HG03066 (cell line): ENCODE data around the gene DLGAP5.

Experiments used
- ATAC-seq: cut with Tn5 transposase; IDR thresholded peaks from one replicate; pipeline ENCODE4 v1.9.1; 2021; ENCODE audit warnings: low read depth; ENCODE audit not compliant: unreplicated experiment

The DLGAP5 gene

GRCh38 chr14:55130196-55130550 is 61.2 kb downstream of the DLGAP5 start:
- ATAC-seq, result no peak

- peak; percentile 59 for ATAC-seq
These were observed 61.8 kb downstream of the DLGAP5 start for GRCh38 chr14:55129428-55130195.

- peak; percentile 60 for ATAC-seq
These were observed 62.3 kb downstream of the DLGAP5 start, which contains the start of gene LGALS3 for GRCh38 chr14:55129086-55129427. Gene LGALS3 (plus strand): TSS chr14:55129252. CDS start chr14:55137374, 8,122 bp downstream.

- no peak for ATAC-seq
These were observed 62.8 kb downstream of the DLGAP5 start for GRCh38 chr14:55128386-55129085.

- no peak for ATAC-seq
These were observed 63.9 kb downstream of the DLGAP5 start for GRCh38 chr14:55127460-55127951.

DNA sequence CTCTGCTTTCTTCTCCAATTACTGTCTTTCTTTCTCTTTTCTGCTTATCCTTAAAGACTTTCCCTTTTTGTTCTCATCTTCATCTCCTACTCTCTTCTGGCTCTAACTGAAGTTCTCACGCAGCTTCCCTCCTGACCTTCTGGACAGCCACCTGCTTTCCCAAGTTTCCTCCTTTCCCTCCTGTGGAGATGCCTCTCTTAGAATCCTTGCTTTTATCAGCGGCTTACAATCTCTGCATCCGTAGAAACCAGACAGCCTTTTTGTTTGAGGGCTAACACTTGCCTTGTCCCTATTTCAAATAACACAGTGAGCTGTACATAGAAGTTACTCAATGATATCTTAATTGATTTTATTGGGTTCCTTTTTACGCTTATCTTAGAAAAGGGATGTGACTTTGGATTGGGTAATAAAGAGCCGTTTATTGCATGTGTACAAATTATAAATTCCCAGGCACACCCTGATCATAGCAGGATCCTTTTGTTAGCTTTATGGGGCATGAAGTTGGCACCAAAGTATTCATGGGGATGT is 64.4 kb downstream of the DLGAP5 start:
- no peak for ATAC-seq

DNA sequence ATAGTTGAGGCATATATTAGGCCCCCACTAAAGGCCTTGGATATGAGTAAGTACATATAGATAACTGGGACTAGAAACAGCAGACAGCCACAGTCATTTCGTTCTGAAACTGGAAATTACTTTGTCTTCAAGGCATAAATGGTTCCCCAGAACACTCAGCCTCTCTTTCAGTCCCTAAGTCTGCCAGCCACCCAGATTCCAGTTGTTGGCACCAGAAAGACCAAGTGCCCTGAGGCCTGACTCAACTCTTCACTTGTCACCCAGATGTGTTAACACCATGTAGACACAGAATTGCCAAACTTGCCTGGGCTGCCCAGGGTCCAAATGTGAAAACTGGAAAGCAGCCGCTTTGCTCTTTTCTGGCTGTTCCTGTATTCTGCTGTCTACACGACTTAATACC is 65.4 kb downstream of the DLGAP5 start:
- ATAC-seq, result no peak

GRCh38 chr14:55125403-55125802 is 66.0 kb downstream of the DLGAP5 start:
- no peak for ATAC-seq

- ATAC-seq, result no peak
These were observed 66.5 kb downstream of the DLGAP5 start for GRCh38 chr14:55124774-55125386.

GRCh38 chr14:55123852-55124639 is 67.3 kb downstream of the DLGAP5 start:
- no peak for ATAC-seq

- ATAC-seq, result no peak
These were observed 68.3 kb downstream of the DLGAP5 start for GRCh38 chr14:55123101-55123500.

DNA sequence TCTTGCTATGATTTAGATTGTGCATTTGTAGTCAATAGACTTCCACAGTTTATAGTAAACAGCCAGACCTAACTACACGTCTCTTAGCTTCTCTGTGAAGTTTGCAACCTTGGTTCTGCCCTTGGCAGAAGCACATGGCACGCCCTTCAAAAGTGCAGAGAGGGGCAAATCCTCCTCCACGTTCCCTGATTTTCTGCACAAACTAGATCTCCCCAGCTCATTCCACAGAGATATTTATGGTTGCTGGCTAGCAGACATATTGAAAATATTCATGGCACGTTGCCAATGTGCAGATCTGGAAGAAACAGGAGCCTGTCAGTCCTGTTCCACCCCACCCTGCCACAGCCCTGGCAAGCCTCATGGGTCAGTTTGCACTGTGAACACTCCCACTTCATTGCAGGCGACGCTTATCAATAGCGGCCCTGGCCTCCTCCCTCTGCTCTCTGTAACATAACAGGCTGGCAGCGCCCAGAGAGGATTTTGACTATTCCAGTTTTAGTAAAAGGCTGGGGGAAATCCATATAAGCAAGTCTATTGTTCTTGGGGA is 68.9 kb downstream of the DLGAP5 start:
- no peak for ATAC-seq

- ATAC-seq, result no peak
These were observed 69.6 kb downstream of the DLGAP5 start for GRCh38 chr14:55121628-55122439.

DNA sequence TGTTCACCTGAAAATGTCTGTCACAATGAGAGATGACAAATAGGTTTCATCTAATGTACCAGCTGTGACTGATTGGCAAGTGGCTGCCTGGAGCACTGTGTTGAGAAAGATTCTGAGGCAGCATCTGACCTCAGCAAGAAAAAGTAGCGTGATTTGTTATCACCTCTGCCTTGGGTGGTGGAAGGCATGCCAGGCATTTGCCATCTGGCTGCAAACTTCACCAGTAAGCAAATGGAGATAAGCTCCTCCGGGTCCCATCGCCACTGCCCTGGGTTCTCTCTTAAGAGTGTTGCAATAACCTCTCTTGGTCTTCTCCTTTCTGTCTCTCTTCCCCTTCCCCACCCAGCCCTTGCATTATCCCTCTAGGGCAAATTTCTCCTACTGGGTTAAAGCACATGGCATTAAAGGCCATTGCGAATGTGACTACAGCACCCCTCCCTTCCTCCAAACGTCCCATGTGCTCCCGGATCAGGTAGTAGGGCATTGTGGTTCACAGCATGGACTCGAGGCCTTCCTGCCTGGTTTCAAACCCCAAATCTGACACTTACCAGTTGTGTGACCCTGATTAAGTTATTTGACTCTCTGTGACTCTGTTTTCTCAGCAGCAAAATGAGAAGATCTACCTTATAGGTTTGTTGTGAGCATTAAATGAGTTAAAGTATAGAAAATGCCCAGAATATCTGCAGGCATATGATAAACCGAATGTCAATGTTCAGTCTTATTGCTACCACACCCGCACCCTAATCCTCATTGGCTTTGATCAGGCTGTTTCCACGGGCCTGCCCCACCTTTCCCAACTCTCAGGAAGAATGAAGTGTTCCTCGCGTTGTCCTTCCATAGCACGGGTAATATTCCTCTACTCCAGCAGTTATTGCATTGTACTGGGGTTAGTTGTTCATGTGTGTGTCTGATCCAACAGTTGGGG is 70.6 kb downstream of the DLGAP5 start:
- ATAC-seq, result no peak

- no peak for ATAC-seq
These were observed 72.6 kb downstream of the DLGAP5 start for GRCh38 chr14:55118761-55119160.

GRCh38 chr14:55117803-55118441 is 73.5 kb downstream of the DLGAP5 start:
- no peak for ATAC-seq

- no peak for ATAC-seq
These were observed 74.9 kb downstream of the DLGAP5 start for GRCh38 chr14:55116246-55117030.
